HUES48 (cell line): ENCODE results near the gene LIPC.

ENCODE experiments used
- H3K27ac ChIP-seq: one replicate; pipeline ENCODE4 v1.7.0; 2013; ENCODE audit warnings: low read depth, low read length, inconsistent platforms
- H3K27me3 ChIP-seq: 2 replicates; pipeline ENCODE4 v1.6.1; 2013; ENCODE audit warnings: mild to moderate bottlenecking, low read length; ENCODE audit not compliant: control insufficient read depth, insufficient read depth
- H3K36me3 ChIP-seq: 2 replicates; pipeline ENCODE4 v1.6.1; 2013; ENCODE audit warnings: low read length; ENCODE audit not compliant: control insufficient read depth, insufficient read depth
- H3K4me1 ChIP-seq: 2 replicates; pipeline ENCODE4 v1.6.1; 2013; ENCODE audit warnings: mild to moderate bottlenecking, low read length; ENCODE audit not compliant: control insufficient read depth, insufficient read depth
- H3K4me3 ChIP-seq: 2 replicates; pipeline ENCODE4 v1.5.1; 2013; ENCODE audit warnings: mild to moderate bottlenecking, low read depth, low read length
- H3K9ac ChIP-seq: 2 replicates; pipeline ENCODE4 v1.6.1; 2013; ENCODE audit warnings: mild to moderate bottlenecking, low read depth, low read length, moderate library complexity
- H3K9me3 ChIP-seq: 2 replicates; pipeline ENCODE4 v1.6.1; 2013; ENCODE audit warnings: low read length; ENCODE audit not compliant: control insufficient read depth, insufficient read depth

Gene LIPC

DNA sequence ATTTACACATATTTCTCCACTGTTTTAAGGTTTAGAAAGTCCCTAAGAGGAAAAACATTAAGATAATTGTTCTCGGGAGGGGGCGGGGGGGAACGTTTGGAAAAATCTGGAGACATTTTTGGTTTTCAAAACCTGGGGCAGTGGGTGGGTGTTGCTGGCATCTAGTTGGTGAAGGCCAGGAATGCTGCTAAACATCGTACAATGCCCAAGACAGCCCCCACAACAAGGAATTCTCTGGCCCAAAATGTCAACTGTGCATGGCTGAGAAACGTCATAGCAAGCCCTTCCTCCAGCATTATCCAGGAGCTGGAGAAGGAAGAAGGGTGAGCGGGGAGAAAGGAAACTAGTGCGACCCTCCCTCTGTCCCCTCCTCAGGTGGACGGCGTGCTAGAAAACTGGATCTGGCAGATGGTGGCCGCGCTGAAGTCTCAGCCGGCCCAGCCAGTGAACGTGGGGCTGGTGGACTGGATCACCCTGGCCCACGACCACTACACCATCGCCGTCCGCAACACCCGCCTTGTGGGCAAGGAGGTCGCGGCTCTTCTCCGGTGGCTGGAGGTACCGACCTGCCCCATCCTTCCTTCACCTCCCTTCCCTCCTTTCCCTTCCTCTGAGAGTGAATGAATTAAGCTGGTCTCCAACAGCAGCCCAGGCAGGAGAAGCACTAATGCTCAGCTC is 109.8 kb downstream of the LIPC start:
- no peak overlapping the region for H3K9ac ChIP-seq
- no peaks in the 10 kb centered on the region for H3K9me3 ChIP-seq
- H3K4me3 ChIP-seq, result no peak overlapping the region
- no peaks in the 10 kb centered on the region for H3K4me1 ChIP-seq
- H3K36me3 ChIP-seq, result no peaks in the 10 kb centered on the region
- H3K27me3 ChIP-seq, result no peaks in the 10 kb centered on the region
- H3K27ac ChIP-seq, result no peak overlapping the region

DNA sequence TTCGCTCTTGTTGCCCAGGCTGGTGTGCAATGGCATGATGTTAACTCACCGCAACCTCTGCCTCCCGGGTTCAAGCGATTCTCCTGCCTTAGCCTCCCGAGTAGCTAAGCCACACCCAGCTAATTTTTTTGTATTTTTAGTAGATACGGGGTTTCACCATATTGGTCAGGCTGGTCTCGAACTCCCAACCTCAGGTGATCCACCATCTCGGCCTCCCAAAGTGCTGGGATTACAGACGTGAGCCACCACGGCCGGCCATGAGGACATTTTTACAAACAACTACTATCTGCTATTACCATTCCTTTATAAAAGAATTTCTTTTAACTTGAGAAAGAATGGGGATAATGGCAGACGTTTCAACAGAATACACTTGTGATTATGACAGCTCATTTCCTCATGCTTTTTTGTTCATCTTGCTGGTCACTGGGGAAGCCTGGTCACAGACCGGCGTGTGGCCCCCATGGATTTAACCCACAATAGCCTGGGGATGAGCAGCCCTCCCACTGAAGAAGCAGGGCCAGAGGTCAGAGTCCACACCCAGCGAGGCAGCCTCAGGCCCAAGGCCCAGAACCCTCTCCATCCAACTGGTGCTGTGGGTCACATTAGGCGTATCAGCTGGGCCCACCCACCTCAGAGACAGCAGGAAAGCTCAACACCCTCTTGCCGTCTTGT is 112.0 kb downstream of the LIPC start:
- Histone ChIP-seq H3K27me3 (no peaks in the 10 kb centered on the region), H3K36me3 (no peaks in the 10 kb centered on the region), H3K4me3 (no peak overlapping the region), H3K9ac (no peak overlapping the region), H3K9me3 (no peaks in the 10 kb centered on the region), H3K4me1 (no peaks in the 10 kb centered on the region), H3K27ac (no peak overlapping the region)

DNA sequence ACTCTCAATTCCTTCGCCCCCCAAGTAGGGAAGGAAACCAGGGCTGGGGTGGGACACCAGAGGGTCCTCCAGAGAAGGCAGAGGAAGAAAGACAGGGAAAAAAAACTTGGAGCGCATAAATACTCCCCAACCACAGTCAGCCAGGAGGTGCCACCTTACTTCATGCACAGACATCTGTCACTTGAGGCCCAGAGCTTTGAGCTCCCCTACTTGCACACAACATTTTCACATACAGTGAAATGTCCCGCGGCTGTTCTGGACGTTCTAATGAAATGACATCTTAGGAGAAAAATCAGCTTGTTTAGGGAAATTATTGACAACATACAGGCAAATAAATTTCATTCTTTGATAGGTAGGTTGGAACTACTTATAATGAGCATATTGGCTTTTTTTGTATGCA is 113.0 kb downstream of the LIPC start:
- H3K4me3 ChIP-seq, result no peak overlapping the region
- no peaks in the 10 kb centered on the region for H3K27me3 ChIP-seq
- H3K36me3 ChIP-seq, result no peaks in the 10 kb centered on the region
- H3K27ac ChIP-seq, result no peak overlapping the region
- H3K9ac ChIP-seq, result no peak overlapping the region
- H3K9me3 ChIP-seq, result no peaks in the 10 kb centered on the region
- no peaks in the 10 kb centered on the region for H3K4me1 ChIP-seq

DNA sequence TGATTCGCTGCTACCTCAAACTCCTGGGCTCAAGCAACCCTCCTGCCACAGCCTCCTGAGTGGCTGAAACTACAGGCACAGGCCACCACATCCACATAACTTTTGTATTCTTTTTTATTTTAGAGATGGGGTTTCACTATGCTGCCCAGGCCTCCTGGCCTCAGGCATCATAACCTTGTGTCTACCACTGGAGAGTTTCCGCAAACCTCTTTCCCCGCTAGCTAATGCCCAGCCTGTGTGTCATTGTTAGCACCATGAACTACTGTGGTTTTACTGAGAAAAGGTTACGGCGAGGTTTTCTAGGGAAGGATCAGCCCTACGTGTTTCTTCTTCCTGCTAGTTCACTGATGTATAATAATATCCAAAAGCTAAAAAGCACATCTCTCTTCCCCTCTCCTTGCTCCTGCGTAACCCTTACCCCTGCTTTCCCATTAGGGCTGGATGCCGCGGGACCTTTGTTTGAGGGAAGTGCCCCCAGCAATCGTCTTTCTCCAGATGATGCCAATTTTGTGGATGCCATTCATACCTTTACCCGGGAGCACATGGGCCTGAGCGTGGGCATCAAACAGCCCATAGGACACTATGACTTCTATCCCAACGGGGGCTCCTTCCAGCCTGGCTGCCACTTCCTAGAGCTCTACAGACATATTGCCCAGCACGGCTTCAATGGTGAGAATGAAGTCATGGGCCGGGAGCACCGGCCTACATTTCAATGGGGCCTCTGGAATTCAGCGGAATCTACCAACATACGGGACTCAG is 113.7 kb downstream of the LIPC start:
- Histone ChIP-seq H3K9me3 (no peaks in the 10 kb centered on the region), H3K36me3 (no peaks in the 10 kb centered on the region), H3K27me3 (no peaks in the 10 kb centered on the region), H3K9ac (no peak overlapping the region), H3K4me3 (no peak overlapping the region), H3K4me1 (no peaks in the 10 kb centered on the region), H3K27ac (no peak overlapping the region)

DNA sequence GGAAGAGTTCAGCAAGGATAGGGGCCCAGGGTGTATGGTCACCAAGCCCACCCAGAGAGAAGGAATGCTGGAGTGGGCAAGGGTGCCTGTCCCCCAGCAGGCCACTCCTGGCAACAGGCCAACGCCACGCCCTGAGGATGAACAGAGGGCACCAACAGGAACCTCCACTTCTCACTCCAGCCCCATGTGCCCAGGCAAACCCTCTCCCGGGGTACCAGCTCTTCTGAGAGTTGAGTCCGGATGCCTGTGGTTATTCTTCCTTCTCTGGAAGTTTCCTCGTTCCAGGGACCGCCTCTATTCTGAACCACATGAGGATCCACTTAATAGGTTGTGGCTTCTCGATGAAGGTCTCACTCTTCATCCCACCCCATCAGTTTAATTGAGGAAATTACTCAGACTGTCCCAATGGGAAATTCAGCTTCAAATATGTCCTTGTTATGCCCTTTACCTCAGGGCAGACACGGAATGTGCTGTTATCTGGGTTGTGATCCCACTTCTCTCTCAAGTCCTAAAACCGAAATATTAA is 114.3 kb downstream of the LIPC start:
- Histone ChIP-seq H3K27ac (no peak overlapping the region), H3K36me3 (no peaks in the 10 kb centered on the region), H3K27me3 (no peaks in the 10 kb centered on the region), H3K4me3 (no peak overlapping the region), H3K9ac (no peak overlapping the region), H3K9me3 (no peaks in the 10 kb centered on the region), H3K4me1 (no peaks in the 10 kb centered on the region)

DNA sequence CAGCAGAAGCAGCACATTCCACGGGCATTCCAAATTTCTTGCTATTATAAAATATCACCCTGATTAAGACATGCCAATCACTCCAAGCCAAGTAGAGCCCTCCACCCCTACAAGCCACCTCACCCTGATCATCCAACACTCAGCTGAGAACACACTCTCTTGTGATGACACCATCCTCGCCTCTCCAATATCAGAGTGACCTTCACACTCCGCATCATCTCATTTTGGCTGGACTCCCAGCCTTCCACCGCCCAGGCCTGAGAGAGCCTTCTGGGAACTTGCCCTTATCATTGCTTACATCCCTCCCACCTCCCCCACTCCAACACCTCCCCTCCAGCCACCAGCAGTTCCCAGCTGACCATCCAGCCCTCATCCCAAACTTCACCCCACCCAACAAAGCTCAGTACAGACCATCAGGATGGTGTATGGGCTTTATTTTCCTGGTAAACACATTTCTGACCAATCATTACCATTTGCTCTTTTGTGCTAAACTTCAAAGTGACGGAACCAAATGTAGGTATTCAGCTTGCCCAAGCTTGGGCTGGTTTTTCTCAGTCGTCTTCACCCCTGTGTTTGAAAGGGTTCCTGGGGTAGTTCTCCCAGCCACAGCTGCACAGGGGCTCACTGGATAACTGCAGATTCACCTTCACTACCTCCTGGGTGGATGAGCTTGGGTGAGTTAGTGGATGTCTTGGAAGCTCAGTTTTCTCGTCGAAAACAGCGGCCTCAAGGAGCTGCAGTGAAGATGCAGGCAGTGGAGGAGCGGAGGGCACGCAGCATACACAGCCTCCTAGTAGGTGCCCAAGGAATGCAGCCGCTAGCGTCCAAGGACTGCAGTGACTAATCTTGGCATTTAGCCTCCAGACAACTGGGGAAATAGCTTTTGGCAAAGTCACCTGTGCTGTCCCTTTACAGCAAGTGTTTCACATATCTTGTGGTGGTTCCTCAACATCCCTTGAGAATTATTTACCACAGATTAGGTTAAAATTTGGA is 115.1 kb downstream of the LIPC start:
- no peak overlapping the region for H3K4me3 ChIP-seq
- H3K4me1 ChIP-seq, result peaks cover 3% of the 10 kb centered on the region
- no peaks in the 10 kb centered on the region for H3K27me3 ChIP-seq
- no peaks in the 10 kb centered on the region for H3K9me3 ChIP-seq
- no peak overlapping the region for H3K9ac ChIP-seq
- no peak overlapping the region for H3K27ac ChIP-seq
- H3K36me3 ChIP-seq, result no peaks in the 10 kb centered on the region

DNA sequence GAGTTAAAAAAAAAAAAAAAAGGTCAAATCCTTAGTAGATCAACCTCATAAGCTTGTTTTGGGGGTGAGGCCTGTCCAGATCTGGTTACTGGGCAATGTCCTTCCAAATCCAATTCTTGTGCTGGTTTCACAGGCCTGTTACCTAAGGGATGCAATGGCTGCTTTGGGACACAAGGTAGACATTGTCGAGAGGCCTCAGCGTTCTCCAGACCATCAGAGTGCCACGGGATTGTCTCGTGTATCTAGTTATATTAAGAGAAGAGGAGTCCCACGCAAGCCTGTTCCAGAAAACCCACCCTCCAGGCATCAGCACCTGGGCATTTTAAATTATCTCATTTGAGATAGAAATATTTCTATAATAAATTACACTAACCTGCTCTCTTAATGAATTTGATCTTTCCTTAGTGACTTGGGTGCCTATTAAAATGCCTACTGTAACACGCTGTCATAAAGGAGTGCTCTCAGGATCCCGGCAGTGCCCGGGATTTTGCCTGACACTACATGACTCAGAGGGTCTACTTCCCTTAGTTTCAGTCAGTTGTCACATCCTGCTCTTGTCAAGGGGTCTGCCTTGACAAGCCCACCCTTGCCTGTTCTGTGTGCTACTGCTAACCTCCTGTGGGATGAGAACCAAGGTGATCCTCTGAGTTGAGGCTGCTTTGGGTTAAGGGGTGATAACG is 116.0 kb downstream of the LIPC start:
- no peak overlapping the region for H3K4me3 ChIP-seq
- no peaks in the 10 kb centered on the region for H3K36me3 ChIP-seq
- no peaks in the 10 kb centered on the region for H3K9me3 ChIP-seq
- H3K9ac ChIP-seq, result no peak overlapping the region
- H3K27ac ChIP-seq, result no peak overlapping the region
- peaks cover under 1% of the 10 kb centered on the region for H3K27me3 ChIP-seq
- H3K4me1 ChIP-seq, result peaks cover 7% of the 10 kb centered on the region

DNA sequence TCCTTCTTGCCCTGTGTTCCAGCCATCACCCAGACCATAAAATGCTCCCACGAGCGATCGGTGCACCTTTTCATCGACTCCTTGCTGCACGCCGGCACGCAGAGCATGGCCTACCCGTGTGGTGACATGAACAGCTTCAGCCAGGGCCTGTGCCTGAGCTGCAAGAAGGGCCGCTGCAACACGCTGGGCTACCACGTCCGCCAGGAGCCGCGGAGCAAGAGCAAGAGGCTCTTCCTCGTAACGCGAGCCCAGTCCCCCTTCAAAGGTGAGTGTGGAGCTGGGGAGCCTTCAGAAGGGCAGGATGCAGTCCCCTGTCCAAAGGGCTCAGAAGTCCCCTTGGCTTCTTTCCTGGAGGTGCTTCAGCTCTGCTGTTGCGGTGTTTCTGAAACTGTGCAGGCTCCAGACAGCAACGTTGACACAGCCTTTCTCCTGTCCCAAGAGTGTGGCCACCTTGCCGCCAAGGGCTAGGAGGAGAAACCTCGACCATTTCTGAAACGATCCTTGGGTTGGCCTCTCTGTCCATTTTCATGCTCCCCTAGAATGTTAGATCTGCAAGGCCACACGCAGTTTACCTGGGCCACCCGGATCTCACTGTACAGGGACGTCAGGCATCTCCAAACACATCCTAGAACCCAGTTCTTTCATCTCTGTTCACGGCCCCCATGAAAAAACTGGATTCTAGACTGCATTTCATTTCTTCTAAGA is 116.7 kb downstream of the LIPC start:
- Histone ChIP-seq H3K36me3 (no peaks in the 10 kb centered on the region), H3K27ac (no peak overlapping the region), H3K4me1 (peaks cover 7% of the 10 kb centered on the region), H3K4me3 (no peak overlapping the region), H3K9ac (no peak overlapping the region), H3K9me3 (no peaks in the 10 kb centered on the region), H3K27me3 (peaks cover 5% of the 10 kb centered on the region)

DNA sequence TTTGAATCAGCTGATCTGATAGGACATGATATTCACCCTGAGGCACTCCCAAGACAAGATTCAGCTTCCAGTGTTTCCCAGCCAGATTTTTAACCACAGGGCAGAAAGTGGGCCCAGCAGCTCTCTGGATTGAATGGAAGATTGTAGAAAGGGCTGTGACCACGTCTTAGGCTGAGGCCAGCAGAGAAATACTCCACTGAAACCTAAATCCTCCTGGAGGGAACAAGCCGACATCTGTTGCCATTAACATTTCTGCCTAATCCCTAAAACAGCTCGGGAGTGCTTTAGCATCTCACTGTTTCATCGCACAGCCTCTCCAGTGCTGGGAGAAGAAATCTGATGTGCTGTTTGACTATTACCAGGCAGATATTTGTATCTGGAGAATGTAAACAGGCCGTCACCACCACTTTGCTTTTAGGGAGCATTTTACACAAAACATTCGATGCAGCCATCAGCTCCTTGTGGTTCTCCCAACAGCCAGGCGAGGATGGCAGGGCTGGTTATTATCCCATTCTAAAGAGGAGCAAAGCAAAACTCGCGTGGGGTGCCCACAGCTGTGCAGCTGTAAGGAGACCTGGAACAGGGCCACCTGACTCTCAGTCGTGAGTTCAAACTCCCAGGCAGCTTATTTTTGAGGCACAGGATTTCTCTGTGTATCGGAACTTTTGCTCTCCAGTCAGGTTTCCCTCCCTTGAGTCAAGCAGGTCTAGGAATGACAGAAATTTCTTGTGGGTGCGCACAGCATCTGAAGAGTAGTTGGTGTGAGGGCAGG is 117.4 kb downstream of the LIPC start:
- no peak overlapping the region for H3K27ac ChIP-seq
- peaks cover 5% of the 10 kb centered on the region for H3K27me3 ChIP-seq
- no peak overlapping the region for H3K9ac ChIP-seq
- peaks cover 7% of the 10 kb centered on the region for H3K4me1 ChIP-seq
- H3K36me3 ChIP-seq, result no peaks in the 10 kb centered on the region
- no peak overlapping the region for H3K4me3 ChIP-seq
- no peaks in the 10 kb centered on the region for H3K9me3 ChIP-seq
